Colon (tissue), 2 donors: ENCODE results near the gene DUSP28.

ENCODE experiments used
- FAIRE-seq: peaks from 2 replicates; lab custom pipeline; 2012; peaks lifted over from hg19 to GRCh38; lab: Jason Lieb, UNC
- donor health status: control.
- donor health status: control.

Gene DUSP28

DNA sequence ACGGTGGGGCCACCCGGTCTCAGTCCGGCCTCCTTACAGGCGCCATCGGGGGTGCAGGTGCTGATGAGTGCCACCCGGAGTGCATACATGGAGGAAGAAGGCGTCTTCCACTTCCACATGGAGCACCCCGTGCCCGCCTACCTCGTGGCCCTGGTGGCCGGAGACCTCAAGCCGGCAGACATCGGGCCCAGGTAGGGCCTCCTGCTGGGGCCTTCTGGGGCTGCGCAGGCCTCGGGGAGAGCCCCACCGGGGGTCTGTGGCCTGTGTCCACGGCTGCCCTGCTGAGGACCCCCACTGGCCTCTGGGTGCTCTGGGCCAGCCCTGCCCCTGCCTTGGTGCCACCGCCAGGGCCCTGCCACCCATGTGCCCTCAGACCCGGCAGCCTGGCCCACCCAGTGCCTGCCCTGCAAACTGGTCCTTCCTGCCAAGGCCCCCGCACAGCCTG, 12.9 kb downstream of the DUSP28 start:
- no peak for FAIRE-seq

DNA sequence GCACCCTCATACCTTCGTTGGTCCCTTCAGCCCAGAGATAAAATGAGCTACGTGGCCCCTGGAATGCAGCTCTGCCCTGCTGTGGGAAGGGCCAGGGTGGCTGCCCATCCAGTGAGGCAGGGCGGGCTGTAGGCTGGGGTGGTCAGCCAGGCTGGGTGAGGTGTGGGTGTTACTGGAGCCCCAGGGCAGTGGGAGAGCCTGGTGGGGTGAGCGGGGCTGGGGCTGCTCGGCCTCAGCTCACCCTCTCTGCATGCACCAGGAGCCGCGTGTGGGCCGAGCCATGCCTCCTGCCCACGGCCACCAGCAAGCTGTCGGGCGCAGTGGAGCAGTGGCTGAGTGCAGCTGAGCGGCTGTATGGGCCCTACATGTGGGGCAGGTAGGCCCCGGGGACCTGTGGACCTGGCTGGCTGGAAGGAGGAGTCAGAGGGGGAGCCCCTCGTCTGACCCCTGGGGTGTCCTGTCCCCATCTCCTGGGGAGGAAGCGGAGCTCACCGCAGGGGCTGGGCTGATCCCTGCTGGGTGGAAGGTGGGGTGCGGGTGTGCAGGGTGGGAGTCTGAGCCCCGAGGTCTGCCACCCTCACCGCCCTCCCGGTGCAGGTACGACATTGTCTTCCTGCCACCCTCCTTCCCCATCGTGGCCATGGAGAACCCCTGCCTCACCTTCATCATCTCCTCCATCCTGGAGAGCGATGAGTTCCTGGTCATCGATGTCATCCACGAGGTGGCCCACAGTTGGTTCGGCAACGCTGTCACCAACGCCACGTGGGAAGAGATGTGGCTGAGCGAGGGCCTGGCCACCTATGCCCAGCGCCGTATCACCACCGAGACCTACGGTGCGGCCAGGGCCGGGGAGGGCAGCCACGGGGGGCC, 13.6 kb downstream of the DUSP28 start:
- FAIRE-seq = no peak

DNA sequence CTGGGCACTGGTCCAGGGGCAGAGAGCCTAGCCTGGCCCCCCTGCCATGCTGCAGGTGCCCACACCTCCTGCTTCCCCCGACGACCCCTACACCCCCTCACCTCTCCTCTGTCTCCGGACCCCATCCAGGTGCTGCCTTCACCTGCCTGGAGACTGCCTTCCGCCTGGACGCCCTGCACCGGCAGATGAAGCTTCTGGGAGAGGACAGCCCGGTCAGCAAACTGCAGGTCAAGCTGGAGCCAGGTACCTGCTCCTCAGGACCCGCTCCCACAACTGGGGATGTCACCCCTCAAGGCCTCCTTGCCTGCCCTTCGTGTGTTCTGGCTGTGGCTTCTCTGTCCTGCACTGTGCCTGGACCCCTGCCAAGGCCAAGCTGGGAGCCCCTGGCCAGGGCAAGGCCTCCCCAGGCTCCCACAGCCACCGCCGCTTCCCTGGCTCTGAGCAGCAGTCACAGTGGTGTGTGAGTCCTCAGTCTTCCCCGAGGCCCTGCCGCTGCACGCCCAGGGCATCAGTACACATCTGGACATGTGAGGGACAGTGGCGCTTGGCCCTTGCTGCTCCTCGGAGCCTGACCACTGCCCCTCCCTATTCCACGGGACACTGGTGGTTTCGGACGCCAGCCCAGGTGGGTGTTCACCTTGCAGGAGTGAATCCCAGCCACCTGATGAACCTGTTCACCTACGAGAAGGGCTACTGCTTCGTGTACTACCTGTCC, 14.4 kb downstream of the DUSP28 start:
- no peak for FAIRE-seq

DNA sequence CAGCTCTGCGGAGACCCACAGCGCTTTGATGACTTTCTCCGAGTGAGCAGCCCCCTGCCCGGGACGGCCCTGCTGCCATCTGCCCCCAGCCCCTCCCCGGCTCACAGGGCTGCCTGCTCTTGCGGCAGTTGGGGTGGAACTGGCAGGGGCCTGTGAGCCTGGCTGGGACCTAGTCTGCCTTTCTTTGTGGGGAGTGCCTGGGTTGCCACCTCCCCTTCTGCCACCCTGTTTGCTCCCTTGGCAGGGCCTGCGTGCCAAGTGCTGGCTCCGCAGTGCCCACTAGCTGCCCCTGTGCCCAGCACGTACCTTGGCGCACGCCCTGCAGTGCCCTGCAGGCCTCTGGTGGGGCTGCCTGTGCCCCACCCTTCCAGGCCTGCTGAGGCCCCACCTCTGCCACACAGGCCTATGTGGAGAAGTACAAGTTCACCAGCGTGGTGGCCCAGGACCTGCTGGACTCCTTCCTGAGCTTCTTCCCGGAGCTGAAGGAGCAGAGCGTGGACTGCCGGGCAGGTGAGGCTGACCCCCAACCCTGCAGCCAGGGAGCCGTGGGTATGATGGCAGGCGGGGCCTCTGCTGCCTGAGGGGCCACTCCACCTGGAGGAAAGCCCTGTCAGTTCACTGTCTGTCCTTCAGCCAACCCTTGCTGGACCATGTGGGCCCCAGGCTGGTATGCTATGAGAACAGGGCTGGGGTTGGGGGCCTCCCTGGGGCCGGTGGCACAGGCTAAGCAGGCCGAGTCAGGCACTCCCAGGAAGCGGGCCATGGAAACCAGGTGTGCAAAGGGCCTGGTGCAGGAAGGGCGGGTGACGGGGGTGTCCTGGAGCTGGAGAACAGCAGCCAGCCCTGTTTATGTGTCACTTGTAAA, 15.2 kb downstream of the DUSP28 start:
- no peak for FAIRE-seq

DNA sequence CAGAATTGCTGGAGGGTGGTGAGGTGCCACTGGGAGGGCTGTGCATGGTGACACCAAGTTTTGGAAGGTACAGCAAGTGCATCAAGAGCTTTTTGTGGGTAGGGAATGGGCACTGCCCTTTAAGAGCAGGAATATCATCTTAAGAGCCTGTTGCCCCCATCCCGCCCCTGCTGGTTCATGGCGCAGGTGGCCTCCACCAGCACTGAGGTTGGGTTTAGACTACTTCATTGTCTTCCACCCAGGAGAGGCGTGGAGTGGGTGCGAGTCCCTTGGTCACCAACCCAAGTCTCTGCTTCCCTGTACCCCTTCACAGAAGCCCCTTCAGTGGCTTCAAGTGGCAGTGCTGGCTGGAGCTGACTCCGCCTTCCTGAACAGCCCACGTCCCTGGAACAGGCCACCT, 15.9 kb downstream of the DUSP28 start:
- FAIRE-seq = no peak

DNA sequence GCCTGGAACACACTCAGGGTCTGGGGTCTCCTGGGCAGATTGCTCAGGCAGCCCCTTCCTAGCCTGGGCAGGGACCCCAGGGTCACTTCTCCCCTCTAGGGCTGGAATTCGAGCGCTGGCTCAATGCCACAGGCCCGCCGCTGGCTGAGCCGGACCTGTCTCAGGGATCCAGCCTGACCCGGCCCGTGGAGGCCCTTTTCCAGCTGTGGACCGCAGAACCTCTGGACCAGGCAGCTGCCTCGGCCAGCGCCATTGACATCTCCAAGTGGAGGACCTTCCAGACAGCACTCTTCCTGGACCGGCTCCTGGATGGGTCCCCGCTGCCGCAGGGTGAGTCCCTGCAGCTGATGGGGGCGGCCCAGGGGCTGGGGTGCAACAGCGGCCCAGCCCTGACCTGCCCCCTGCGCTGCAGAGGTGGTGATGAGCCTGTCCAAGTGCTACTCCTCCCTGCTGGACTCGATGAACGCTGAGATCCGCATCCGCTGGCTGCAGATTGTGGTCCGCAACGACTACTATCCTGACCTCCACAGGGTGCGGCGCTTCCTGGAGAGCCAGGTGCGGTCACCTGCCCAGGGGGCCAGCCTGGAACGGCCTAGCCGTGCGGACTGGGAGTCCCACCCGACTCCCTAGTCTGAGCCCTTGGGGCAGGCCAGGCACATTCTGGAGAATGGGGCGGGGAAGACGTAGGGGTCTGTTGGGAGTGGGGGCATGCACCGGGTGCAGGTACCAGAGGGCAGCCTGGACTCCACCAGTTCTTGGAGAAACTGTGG, 16.5 kb downstream of the DUSP28 start:
- no peak for FAIRE-seq

DNA sequence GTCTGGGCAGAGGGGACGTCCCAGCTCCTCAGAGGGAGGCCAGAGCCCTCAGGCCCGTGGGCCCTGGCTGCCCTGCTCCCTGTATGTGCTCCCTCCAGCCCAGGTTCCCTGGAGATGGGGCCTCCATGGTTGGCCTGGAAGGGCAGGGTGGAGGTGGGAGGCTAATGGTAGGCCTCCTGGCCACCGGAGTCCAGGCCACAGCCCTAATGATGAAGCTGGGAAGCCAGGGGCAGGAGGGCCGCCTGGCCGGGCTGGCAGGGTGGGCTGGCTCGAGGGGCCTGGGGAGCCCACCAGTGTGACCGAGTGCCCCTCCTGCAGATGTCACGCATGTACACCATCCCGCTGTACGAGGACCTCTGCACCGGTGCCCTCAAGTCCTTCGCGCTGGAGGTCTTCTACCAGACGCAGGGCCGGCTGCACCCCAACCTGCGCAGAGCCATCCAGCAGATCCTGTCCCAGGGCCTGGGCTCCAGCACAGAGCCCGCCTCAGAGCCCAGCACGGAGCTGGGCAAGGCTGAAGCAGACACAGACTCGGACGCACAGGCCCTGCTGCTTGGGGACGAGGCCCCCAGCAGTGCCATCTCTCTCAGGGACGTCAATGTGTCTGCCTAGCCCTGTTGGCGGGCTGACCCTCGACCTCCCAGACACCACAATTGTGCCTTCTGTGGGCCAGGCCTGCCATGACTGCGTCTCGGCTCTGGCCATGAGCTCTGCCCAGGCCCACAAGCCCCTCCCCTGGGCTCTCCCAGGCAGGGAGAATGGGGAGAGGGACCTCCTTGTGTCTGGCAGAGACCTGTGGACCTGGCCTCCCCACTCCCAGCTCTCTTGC, 17.3 kb downstream of the DUSP28 start:
- FAIRE-seq = no peak

DNA sequence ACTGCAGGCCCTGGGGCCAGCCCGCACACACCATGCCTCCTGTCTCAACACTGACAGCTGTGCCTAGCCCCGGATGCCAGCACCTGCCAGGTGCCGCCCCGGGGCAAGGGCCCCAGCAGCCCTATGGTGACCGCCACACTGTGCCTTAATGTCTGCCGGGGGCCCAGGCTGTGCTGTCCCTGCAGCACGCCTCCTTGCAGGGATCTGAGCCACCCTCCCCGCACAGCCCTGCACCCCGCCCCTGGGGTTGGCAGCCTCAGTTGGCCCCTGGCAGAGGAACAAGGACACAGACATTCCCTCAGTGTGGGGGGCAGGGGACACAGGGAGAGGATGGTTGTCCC, 17.9 kb downstream of the DUSP28 start:
- no peak for FAIRE-seq

DNA sequence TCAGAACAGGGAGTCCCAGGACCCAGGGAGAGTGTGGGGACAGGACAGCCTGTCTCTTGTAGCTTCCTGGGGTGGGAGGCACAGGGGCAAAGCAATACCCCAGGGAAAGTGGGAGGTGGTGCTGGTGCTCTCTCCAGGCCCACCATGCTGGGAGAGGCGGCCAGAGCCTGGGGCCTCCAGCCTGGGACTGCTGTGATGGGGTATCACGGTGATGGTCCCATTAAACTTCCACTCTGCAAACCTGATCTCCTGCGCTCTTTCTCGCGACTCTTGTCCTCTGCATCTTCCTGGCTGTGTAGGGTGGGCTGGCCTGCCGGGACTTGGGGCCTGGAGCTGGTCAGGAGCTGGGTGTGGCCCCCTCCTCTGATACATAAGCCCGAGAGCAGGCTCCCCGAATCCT, 18.3 kb downstream of the DUSP28 start:
- FAIRE-seq = no peak

DNA sequence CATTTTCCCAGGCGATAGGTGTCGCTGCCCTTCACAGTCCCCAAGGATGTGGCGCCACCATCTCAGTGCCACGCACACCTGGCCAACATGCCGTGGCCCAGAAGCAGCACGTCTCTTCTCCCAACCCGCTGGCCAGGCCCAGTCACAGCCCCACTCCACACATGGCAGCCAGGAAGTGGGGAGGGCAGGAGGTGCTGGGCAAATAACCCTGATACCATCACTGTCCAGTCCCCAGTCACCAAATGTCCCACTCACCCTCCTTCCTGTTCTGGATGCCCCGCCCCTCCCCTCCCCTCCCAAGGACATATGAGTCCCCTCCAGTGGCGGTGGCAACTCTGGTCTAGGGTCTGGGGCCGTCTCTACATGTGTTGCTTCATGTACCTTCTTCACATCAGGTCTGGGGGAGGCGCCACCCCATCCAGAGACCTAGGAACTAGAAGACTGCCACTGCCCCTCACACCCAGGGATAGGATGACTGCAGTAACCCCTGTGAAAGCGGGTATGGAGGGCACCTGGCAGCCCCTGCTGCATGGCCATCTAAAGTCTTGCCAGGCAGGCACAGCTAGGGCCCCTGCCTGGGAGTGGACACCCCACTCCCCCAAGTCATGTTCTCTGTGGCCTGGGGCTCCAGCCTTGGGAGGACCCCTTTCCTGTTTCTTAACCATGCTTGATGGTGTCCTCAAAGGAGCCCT, 19.1 kb downstream of the DUSP28 start:
- no peak for FAIRE-seq

DNA sequence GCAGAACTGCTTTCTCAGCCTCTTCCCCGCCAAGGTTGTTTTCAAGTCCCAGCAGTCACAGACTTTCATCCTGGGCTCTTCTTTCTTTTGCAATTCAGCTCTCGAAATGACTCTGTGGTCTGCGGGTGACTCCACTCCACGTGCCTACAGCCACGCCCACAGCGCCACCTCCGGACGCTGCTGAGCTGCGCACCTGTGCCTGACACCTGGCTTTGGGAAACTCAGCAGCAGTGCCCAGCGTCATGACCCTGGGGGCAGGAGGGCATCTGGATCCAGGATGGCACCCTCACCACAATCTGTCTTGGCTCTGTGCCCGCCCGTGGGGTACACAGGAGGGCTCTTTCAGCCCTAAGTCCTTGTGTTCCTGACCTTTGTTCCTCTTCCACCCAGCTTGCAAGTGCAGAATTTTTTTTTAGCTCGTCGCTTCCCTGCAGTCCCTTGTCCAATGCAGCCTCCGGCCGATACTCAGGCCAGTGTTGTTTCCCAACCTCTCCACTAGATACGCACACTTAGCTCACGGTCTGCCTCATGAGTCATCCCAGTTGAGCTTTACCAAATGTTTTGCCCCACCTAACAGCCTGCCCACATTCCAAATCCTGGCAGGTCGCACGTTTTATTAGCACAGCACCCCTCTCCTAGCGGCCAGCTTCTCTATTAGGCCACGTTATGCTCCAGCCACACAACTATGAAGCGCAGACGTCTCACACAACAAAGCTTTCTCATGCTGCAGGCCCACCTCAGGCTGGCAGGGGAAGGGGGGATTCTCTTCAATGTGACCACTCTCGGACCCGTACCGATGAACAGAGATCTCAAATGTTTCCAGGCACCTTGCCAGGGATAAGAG, 19.8 kb downstream of the DUSP28 start:
- FAIRE-seq = no peak

DNA sequence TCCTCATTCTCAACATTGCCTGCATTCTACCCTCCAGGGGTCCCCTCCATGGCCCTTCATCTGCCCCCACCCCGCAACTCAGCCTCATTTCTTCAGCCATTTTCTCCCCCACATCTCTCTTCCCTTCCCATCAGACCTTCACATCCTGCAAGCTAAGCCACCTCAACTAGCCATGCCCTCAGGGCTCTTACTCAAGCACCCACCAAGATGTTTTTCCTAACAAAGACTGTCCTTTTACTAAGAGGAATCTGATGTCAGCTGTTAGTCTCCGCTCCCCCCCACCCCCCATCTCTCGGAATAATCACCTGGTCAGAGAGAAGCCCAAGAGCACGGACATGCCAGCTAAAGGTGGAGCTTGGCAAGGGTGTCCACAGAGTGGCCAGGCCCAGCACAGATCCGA, 21.7 kb downstream of the DUSP28 start:
- FAIRE-seq = no peak

DNA sequence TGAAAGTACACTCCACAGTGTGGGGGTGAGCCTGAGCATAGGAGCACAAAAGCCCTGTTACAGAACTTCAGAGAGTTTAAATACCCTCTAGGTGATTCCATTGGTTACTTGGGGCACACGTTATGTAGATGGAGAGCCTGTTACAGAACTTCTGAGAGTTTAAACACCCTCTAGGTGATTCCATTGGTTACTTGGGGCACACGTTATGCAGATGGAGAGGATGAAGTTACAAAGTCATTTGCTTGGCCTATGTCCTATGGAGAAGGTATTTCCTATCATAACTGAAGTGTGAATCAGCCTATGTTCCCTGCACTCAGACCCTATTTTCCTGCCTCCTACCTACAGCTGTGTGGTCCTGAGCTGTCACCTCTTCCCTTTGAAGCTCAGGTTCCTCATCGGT, 22.6 kb downstream of the DUSP28 start:
- no peak for FAIRE-seq

DNA sequence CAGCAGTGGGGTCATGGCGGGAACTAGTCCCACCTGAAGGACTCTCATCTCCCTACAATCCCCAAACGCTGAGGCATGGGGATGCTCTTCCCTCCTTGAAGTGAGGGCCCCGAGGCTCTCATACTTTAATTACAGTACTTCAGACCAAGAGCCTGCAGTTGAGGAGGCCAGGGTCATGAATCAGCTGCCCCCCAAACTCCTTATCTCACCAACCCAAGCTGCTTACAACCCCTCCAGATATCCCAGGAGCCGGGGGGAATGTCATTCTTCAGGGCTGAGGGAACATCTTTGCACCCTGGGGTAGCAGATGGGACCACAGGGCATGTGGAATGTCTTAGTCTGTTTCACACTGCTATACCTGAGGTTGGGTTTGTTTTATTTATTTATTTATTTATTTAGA, 23.6 kb downstream of the DUSP28 start:
- FAIRE-seq = no peak

DNA sequence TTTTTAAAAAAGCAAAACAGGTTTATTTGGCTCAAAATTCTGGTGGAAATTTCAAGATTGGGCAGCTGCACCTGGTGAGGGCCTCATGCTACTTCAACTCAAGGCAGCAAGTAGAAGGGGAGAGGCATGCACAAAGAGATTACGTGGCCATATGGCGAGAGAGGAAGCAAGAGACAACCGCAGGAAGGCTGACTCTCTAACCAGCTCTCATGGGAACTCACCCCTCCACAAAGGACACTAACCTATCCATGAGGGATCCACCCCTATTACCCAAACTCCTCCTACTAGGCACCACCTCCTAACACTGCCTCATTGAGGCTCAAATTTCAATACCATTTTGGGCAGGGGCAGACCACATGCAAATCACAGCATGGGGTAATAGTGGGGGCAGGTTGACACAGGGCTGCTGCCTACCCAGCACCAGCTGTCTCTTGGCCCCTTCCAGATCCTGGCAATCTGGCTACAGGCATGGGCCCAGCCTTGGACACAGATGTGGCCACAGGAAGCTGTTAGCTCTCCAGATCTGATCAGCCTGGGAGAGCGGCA, 24.4 kb downstream of the DUSP28 start:
- no peak for FAIRE-seq

DNA sequence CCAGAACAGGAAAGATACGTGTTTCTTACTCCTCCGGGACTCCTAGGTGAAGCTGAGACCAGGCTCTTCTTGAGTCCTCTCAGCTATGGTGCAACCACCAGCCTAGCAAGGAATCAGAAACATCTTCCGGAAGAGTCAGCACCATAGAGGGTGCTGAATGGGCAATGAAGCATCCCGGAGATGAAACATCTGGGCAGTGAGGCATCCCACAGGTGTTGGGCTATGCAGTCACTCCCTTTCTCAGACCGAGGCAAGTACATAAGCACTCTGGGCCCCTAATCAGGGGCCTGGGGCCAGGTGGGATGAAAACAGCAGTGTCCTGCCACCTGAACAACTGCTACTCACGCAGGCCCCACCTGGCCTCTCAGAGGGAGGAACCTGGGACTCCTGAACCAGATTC, 24.9 kb downstream of the DUSP28 start:
- no peak for FAIRE-seq

DNA sequence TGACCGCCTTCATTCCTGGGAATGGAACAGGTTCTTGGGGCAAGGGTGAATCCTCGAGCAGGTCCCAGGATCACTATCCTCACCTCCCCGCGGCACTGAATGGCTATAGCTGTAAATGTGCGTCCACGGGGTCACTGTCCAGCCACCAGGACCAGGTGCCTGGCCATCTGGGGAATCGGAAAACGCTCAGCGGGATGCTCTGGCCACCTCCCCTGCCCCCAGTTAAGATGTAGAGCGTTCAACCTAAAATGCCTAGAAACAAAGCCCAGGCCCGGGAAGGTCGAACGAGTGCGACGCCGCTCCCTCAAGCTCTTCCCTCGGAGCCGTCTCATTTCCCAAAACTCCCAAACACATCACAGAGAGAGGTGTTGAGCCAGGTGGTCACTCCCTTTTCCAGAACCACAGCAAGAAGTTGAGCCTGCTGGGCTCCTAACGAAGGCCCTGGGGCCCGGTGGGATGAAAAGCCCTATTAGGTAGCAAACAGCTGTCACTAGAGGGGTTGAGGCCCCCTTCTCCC, 25.6 kb downstream of the DUSP28 start:
- no peak for FAIRE-seq

DNA sequence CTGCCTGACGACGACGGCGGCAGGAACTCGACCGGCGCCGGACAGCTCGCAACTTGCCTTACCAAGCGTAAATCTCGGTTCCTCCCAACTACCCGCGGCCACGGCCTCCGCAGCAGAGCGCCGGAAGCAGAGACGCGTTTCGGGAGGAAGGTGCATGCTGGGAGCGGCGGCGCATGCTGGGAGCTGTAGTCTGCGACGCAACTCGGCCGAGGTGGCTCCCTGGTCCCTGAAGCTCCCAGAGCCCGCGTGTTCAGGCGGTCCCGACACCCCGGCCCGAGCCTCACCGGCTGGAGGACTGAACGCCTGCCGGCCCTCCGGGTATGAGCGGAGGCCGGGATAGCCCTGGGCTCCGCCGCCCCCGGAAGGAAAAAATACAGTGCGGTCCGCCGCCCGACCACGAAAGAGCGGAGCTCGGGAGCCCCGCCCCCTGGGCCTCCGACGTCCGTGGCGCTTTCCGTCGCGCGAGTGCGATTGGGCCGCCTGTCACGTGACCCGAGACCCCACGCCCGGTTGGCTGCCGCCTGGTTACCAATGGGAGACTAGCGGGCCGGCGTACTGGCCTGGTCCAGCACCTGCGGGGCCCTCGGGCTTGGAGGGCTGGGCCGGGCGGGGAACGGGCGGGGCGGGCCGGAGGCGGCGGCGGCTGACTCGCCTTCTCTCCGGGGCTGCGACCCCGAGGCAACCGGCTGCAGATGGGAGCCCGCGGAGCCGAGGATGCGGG, 26.2 kb downstream of the DUSP28 start, which contains the start of gene CAPN10:
TSS of gene CAPN10 (plus strand) at position 537 of the 721 bp plus-strand sequence. CDS start at position 715, 178 bp downstream.
- no peak for FAIRE-seq
